CD4-positive, alpha-beta T cell treated with Interleukin-17A for 1 hour (primary cell): ENCODE measurements around the gene ZDHHC5.
A peak's percentile ranks its signal among the peaks of the same experiment; 100 is the strongest.

Experiments
- DNase-seq: peaks from one replicate; pipeline ENCODE4 v3.0.0-alpha.2; 2020

The ZDHHC5 gene, protein sequence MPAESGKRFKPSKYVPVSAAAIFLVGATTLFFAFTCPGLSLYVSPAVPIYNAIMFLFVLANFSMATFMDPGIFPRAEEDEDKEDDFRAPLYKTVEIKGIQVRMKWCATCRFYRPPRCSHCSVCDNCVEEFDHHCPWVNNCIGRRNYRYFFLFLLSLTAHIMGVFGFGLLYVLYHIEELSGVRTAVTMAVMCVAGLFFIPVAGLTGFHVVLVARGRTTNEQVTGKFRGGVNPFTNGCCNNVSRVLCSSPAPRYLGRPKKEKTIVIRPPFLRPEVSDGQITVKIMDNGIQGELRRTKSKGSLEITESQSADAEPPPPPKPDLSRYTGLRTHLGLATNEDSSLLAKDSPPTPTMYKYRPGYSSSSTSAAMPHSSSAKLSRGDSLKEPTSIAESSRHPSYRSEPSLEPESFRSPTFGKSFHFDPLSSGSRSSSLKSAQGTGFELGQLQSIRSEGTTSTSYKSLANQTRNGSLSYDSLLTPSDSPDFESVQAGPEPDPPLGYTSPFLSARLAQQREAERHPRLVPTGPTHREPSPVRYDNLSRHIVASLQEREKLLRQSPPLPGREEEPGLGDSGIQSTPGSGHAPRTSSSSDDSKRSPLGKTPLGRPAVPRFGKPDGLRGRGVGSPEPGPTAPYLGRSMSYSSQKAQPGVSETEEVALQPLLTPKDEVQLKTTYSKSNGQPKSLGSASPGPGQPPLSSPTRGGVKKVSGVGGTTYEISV

DNA sequence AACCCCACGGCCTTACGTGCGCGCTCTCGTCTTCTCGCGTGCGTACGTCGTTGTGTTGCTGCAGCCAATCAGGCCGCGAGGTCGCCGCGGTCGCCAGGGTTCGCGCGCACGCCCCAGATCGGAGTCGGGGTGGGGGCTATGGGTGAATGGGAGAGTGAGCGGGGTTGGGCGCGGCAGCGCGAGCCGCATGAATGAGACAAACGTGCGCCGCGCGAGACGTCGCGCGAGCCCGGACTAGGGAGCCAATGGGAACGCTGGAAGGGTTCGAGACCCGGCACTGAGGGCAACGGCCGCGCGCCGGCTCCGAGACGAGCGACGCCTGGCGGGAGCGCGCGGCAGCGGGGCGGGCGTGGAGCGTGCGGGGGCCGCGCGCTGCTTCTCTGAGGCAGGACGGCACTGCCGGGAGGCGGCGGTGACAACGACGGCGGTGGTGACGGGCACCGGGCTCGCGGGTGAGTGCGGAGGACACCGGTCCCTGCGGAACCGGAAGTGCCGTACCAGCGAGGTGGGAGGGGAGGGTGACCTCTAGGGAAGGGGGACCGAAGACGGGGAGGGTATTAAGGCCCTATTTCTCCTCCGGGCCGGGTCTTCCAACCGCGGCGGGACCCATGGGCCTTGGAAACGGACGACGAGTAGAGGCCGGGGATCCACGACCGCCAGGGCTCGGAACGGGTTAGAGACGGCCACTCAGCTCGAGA is at the start of gene ZDHHC5:
Gene ZDHHC5, plus strand, starts transcription at position 379 of the 698 bp plus-strand sequence. CDS start 4,977 bp downstream, outside the sequence.
- DNase-seq, result peak; percentile 100

DNA sequence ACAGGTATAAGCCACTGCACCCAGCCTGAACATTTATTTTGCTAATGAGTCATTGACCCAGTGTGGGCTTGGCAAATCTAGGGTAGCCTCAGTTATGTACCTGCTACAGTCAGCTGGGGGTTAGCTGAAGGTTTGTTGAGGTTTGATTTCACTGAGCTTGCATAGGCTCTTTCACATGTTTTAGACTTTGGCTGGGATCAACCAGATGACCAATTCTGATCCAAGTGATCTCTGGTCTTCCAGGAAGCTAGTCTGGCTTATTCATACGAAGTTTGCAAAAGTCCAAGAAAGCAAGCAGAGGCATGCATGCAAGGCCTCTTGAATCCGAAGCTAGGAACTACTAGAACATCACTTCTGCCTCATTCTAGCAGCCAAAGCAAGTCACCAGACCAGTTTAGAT is 49.5 kb upstream of the ZDHHC5 start:
- DNase-seq, result no peak

DNA sequence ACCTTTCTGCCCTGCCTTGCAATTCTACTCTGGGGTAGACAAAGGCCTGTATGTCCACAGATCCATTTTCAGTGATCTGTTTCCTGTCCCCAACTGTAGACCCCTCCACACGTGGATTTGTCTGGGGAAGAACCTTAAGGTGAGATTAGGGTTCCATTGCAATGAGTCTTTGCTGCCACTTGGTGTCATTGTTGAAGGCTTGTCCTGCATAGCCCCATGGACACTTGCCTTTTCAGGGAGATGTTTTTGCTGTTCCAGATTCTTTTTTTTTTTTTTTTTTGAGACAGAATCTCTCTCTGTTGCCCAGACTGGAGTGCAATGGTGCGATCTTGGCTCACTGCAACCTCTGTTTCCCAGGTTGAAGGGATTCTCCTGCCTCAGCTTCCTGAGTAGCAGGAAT is 48.6 kb upstream of the ZDHHC5 start:
- DNase-seq, result no peak

DNA sequence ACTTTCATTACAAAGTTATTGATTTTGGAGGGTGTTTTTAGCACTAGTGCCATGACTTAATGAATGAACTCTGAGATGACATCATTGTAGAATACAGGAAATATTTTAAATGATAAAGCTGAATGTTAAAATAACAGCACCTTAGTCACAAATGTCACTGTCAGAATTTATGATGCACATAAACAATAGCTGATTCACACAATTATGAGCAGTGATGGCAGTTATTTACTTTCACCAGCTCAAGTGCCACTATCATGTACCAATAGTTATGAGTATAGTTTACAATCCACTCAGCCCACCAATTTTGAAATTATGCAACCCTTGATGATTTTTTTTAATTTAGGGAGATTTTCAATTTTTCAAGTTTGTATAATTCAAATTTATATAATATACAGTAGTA is 47.4 kb upstream of the ZDHHC5 start:
- no peak for DNase-seq

DNA sequence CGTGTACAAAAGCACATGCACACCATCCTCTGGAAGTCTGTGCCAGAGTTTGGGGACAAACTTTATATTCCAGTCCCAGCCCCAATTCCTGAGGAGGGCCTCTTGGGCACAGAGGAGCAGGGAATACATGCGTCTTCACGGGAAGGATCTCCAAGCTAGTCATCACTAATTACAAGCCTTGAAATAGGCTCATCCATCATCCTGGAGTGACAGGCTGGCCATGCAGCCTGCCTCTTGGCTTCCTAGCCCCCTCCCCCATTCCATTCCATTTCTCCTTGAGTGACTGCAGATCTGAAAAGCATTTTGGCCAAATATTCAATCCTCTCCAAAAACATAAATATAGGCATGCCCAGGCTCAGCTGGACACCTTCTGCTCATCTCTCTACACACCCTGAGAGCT is 45.7 kb upstream of the ZDHHC5 start:
- no peak for DNase-seq

DNA sequence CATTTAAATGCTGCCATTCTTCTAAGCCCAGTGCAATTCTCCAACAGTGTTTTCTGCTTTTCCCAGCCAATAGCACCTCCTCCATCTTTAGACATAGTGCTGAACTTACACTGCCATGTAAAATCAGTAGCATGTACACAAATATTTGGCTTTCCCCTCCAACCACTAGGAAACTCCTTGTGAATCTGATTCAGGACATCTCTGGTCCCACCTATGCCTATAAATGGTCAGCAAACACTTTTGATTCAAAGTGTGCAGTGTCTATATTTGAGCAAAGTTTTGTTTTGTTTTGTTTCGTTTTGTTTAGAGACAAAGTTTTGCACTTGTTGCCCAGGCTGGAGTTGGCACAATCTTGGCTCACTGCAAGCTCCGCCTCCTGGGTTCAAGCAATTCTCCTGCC is 43.0 kb upstream of the ZDHHC5 start:
- no peak for DNase-seq

DNA sequence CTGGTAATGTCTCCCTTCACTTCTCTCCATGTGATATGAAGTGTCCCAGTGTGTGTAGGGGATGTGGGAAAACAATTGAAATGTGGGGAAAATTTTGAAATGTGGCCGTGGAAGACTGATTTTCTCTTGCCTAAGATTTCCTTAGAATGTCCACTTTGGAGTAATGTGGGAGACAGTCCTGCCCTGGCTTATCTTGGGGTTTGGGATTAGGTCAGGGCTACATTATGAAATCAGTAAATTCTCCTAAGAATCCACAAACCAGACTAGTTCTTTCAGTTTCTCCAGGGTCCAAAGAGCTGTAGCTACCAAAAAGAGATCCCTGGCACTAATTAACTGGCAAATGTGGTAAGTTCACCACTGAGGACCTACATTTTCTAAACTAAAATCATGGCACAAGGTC is 41.0 kb upstream of the ZDHHC5 start:
- DNase-seq, result no peak

DNA sequence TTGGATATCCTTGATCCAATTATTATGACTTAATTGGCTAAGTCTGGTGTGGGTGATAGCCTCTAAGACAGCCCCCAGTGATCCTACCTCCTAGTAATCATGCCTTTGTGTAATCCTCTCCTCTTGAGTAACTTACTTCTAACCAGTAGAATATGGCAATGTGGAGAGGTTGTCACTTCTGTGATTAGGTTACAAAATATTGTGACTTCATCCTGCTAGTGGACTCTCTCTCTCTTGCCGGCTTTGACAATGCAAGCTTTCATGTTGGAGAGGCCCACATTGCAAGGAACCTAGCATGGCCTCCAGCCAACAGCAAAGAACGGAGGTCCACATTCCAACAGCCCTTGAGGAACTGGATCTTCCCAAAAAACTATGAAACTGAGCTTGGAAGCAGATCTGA is 37.7 kb upstream of the ZDHHC5 start:
- DNase-seq, result no peak

DNA sequence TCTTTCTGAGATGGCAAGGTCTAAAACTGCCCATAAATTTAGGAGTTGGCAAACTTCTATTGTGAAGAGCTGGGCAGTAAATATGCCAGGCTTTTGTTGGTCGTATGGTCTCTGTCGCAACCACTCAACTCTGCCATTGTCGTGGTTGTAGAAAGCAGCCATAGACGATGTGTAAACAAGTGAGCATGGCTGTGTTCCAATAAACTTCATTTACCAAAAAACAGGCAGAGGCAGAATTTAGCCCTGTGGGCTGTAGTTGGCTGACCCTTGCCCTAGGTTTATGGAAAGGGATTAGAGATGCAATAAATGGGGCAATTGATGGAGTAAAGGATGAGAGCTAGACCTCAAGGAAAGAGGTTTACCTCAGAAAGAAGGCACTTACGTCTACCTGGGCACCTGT is 35.8 kb upstream of the ZDHHC5 start:
- no peak for DNase-seq

DNA sequence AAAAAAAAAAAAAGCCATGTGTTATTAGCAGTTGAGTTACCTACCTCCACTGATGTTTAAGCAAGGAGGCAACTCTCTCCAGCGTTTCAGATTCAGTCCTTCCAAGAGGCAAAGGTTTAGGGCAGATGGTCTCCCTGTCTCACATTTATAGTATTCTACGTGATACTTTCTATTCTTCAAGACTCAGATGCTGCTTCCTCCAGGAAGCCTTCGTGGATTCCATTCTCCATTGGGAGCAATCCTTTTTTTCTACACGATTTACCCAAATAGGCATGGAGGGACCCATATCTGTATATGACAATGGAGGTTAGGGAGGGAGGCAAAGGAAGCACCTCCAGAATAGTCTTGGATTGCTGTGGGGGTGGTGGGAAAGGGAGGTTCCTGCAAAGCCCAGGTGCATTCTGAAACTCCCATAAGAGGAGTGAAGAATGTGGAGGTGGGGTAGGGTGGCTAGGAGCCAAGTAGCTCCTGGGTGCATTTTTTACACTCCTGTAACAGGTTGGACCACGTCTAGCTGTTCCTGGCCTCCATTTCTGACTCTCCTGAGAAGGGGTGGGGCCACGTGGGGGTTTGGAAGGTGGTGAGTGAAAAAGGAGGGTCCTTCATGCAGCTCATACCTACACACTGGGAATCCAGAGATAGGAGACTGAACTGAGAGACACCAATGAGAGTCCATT is 34.4 kb upstream of the ZDHHC5 start:
- no peak for DNase-seq

DNA sequence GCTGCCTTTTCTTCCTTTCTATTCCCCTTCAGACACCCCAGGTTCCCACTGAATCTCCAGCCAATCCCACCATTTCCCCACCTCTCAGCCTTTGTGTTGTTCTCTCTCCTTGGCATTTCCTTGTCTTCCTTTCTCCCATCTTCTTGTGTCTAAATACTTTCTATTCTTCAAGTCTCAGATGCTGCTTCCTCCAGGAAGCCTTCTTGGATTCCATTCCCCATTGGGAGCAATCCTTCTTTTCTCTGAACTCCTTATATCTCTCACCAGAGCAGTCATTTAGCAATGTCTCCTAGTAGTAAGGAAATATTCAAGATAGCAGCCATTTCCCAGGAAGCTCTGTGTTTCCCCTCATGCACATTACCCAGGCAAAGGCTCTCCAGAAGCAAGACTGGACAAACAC is 33.6 kb upstream of the ZDHHC5 start:
- no peak for DNase-seq

DNA sequence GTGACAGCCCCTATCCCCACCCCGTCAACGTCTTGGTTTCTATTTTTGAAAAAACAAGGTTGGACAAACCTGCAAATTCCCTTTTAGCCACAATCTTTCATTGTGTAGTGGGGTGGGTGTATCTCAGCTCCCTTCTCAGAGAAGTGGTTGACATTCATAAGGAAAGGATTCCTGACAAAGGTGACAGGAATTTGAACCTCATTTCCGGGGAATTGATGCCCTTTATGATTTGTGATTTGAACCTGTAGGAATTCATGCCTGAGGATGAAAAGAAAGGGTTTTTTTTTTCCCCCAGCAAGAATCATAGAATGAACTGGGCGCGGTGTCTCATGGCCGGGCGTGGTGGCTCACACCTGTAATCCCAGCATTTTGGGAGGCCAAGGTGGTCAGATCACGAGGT is 32.7 kb upstream of the ZDHHC5 start:
- no peak for DNase-seq

DNA sequence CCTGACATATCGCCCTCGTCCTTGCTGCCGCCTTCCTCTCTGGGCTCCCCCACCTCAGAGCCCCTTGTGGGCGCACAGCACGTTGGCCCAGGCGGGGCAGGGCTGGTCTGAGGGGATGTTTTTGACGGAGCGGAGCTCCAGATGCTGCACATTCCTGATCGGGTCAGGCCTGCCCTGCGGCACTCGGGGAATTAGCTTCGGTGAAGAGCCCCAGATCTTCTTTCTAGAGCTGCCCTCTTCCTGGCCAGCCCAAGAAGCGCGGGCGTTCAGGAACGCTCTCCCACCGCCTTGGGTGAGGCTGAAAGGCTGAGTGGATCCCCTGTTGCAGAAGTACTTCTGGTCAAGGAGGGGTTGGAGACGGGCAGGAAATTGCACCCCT is 30.3 kb upstream of the ZDHHC5 start:
- no peak for DNase-seq

DNA sequence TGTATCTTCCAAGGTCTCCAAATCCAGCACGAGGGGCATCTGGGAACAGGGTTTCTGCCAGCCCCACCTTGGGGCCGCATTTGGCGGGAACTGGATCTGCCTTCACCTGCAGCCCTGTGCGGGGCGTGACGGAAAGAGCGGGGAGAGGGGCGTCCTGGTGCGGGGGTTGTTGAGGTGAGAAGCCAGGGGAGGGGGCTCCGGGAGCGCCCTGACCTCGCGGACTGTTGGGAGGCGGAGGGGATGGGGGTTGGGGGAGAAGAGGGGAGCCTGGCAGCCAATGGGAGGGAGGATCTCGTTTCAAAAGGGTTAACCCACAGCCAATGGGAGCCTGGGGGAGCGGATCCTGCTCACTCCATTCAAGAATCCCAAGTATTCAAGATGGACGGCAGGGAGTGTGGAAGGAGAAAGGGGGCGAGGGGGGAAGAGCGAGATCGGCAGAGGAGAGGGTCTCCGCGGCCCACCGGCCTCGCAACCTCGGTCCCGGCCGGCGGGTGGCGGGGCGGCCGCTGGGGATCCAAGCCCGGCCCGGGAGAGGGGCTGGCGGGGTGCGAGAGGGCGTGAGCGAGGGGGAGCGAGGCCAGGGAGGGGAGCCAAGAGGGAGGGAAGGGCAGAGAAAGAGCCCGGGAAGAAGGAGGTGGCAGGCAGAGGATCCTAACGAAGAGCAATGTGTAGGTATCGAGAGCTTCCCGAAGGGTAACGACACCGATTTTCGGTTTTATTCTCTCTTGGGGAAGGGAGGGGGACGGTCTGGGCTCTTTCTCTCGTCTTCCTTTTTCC is 29.7 kb upstream of the ZDHHC5 start:
- no peak for DNase-seq

DNA sequence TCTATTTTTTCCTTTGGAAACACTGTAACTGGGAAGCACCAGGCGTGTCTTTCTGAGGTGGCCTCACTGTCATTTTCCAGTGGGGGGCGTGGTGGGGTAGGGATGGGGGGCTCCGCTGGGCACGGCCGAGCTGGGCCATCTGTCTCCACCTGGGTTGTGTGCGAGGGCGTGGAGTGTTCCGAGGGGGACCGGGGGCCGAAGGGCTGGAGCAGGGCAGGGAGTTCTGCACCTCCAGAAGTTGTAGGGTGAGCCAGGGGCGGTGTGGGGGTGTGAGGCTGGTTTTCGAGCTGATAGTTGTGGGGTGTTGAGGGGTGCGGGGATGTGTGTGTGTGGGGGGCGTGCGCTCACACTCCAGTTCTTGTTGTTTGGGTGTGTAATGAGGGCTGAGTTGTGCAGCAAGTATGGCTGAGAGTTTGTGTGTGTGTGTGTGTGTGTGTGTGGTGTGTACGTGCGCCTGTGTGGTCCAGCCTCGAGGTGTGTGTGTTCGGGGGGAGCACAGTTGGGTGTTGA is 29.0 kb upstream of the ZDHHC5 start:
- peak; percentile 33 for DNase-seq

DNA sequence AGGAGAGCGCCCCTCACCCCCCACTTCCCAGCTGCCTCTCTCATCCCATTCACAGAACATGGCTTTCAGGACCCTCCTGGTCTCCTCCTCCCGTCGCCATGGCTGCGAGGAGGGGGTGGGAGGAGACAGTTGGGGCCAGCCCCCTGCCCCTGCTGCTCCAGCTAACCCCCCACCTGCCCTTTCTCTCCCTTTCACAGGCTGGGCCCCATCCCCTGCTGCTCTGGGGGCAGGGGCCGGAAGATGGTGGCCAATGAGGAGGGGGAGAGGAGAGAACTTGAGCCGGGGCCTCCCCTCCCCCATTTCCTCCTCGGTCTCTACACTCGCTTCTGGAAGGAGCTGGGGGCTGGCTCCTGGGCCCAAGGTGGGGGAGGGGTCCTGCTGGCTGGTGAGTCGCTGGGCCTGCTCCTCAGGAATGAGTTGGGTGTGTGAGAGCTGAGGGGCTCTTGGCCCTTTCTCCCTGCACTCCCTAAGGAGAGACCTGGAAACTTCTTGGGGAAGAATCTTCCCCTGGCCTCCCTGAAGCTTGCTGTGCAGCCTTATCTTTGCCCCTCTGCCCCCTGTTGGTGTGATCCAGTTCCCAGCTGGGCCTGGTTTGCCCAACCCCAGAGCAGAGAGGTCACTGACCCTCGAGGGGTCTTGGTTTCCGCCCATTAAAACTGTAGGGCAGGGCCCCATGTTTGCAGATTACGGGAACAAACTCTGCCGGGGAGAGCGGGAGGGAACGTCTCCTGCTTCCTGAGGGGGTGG is 28.4 kb upstream of the ZDHHC5 start:
- no peak for DNase-seq

DNA sequence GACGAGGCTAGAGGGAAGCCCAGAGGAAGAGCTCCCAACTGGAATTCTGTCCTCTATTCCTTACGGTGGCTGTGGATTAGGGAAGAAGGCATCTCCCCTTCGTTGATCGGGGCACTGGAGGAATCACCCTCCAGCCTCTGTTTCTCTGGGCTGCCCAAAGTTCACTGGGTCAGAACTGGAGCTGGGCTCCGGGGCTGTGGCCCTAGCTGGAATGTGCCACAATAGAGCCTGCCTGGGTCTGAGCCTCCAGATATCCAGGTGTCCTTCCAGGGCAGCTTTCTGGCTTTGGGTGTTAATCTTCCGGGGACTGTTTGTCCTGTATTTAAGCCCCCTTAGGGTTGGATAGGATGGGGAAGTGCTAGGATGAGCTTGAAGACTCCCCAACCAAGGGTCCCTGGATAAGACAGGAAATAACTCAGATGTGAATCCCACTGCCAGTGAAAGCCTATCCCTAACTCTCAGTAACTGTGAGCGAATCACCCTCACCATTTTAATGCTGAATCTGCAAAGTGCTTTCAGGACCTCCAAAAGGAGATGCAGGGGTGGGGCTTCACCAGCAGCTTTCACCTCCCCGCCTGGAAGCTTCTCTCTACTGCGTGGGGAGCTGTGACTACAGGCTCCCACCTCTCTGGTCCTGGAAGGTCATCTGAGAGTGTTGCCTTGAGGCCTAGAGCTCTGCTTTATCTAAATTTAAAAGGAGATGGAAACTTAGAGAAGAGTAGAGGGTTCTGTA is 27.7 kb upstream of the ZDHHC5 start:
- DNase-seq, result no peak

DNA sequence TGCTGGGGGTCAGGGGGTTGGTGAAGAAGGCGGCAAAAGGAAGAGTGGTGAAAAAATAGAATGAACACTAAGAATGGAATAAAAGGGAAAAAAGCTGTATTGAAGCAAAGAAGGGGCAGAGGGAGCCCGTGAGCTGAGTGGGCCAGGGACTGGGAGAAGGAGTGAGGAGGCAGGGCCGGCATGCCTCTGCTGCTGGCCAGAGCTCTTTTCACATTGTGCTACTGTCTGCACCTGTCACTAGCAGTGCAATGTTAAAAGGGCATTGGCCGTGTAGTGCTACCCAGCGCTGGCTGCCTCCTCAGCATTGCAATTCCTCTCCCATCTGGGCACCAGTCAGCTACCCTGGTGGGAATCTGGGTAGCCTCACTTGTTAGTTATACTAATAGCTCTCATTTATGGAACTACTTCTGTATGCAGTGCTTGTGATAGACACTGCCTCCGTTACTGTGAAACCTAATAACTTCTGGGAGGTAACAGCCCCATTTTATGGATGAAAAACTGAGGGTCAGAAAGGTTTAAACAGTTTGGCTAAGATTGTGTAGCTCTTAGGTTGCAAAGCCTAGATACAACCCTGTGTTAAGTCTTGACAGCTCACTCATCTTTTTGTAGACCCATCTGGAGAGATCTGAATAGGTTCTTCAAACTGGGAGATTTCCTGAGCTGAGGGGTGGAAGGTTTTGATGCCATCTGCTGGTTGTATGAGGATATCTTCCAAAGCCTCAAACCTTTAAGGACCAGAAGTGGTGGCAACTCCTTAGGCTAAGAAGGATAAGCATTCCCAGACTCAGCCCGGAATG is 26.7 kb upstream of the ZDHHC5 start:
- peak; percentile 54 for DNase-seq

DNA sequence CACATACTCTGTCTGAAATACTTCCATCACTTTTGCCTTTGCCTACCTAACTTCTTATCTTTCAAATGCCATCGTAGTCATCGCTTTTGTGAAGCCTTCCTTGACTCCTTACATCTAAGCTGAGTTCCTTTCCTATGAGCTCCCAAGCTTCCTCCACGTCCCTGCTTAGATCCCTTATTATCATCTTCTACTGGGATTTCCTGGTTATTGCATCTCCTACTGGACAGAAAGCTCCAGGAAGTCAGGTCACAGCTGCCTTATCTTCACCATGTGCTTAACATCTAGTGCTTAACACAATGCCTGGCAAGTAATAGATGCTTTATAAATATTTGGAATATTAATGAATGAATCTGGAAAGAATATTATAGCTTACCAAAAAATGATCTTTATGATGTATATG is 24.1 kb upstream of the ZDHHC5 start:
- DNase-seq, result no peak
